Measurements from ENCODE around the gene GRWD1.

GRCh38 chr19:48493718-48494401, 48.1 kb downstream of the GRWD1 start:
- TF ChIP-seq CTCF (IDR thresholded peaks at IDR 0.05) (no peak), POLR2AphosphoS5 (IDR thresholded peaks at IDR 0.05; ENCODE audit: insufficient read depth in 1 of 2, low read depth in 1 of 2) (no peak), POLR2A (IDR thresholded peaks at IDR 0.05) (no peak)

Data from vagina (tissue), 2 donors.